ENCODE data around the gene ARAP1.

Gene ARAP1

GRCh38 chr11:72762641-72763304 lies 10.6 kb upstream of the ARAP1 start:
- TF ChIP-seq GATA2 (IDR thresholded peaks at IDR 0.05; ENCODE audit: low read depth, low read length) (no peak), GATA3 (IDR thresholded peaks at IDR 0.05; ENCODE audit: low read depth, low read length) (no peak)

- no peak for TF ChIP-seq GATA2 (IDR thresholded peaks at IDR 0.05; ENCODE audit: low read depth, low read length)
- TF ChIP-seq GATA3 (IDR thresholded peaks at IDR 0.05; ENCODE audit: low read depth, low read length) = no peak
Measured at GRCh38 chr11:72760539-72761405, 8.6 kb upstream of the ARAP1 start.

- TF ChIP-seq GATA2 (IDR thresholded peaks at IDR 0.05; ENCODE audit: low read depth, low read length) (no peak), GATA3 (IDR thresholded peaks at IDR 0.05; ENCODE audit: low read depth, low read length) (no peak)
Measured at GRCh38 chr11:72759468-72759985, 7.3 kb upstream of the ARAP1 start.

DNA sequence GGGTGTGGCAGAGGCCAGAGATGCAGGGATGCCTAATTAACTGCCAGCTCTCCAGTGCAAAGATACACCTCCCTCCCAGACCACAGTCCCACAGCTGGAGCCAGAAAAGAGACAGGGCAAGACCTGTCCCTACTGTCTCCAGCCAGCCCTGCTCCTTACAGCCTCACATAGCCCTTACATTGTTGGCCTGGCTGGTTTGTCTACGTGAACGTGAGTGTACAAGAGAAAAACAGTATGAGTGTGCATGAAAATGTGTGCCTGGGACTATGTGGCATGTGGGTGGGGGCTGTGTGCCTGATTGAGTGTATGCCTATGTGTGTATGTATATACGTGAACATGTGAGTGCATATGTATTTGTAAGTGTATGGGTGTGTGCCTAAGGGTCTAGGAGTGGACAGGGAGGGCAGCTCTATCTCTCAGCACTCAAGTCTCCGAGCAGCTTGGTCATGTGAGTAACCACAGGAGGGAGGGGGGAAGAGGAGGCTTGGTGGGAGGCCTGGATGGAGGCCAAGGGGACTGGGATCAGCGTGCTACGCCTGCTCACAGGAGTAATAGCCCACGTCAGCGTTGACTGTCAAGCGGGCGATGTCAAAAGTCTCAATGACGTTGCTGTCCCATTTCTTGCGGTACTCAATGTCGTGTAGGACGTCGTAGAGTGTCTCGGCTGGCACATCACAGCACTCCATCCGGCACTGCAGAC lies 6.6 kb upstream of the ARAP1 start:
- TF ChIP-seq GATA2 (IDR thresholded peaks at IDR 0.05; ENCODE audit: low read depth, low read length) (no peak), GATA3 (IDR thresholded peaks at IDR 0.05; ENCODE audit: low read depth, low read length) (no peak)

DNA sequence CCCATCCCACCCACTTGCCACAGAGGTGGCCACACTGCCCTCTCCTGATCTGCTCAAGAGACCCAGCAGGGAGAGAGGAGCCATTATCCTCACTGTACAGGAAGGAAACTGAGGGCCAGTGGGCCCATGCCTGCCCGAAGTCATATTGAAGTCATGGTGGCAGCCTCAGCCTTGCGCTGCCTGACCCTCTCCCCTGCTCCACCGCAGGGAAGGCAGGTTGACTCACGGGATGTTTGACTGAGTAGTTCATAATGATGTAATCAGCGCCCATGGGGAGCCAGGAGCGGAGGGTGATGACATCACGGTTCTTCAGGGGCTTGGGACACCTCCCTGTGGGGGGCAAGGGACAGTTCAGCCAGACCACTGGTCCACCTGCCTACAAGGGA lies 6.1 kb upstream of the ARAP1 start:
- TF ChIP-seq GATA2 (IDR thresholded peaks at IDR 0.05; ENCODE audit: low read depth, low read length) (no peak), GATA3 (IDR thresholded peaks at IDR 0.05; ENCODE audit: low read depth, low read length) (no peak)

DNA sequence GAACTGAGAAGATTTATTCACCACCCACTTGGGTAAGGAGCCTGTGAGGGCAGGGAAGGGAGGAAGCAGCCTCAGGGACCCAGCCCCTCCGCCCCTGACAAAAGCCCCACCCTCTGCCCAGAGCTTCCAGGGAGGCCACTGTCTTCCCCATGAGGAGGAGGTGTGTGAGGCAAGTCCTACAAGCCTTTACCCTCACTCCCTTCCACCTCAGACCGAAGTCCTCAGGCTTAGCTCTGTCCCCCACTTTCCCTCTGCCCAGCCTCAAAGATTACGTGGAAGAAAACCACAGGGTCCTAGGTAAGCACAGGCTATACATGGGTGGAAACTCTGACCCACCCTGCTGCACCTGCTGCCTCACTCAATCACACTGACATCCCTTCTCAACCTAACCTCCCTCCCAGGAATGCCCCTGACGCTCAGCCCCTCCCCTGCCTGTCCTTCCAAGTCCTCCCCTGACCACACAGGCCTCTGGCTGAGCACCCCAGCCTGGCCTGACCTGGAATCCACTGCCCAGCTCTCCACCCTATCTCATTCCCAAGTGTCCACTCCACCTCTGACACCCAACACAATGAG lies 3.6 kb upstream of the ARAP1 start:
- no peak for TF ChIP-seq GATA3 (IDR thresholded peaks at IDR 0.05; ENCODE audit: low read depth, low read length)
- TF ChIP-seq GATA2 (IDR thresholded peaks at IDR 0.05; ENCODE audit: low read depth, low read length) = no peak

DNA sequence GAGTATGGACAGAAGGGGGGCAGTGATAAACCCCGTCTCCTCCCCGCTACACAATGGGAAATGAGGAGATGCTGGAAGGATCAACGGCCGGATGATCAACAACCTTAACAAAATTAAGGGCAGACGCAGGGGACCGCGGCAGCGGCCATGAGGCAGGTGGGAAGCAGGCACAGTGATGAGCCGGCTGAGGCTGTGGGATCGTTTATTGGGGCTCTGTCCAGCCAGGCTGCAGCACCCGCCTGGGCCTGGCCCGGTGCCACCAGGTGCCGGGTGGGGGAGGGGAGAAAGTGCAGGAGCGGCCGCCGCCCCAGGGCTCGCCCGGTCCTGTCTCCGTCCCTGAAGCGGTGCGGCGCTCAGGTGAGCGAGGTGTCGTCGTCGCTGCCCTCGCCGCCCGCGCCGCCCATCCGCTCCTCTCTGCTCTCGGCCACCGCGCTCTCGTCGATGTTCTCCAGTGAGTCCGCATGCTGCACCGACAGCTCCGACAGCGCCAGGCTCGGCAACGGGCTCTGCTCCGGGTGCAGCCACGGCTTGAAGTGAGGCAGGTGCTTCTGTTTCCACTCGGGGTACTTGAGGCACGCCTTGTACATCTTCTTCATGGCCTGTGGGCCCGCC lies 2.4 kb upstream of the ARAP1 start:
- TF ChIP-seq GATA3 (IDR thresholded peaks at IDR 0.05; ENCODE audit: low read depth, low read length) (no peak), GATA2 (IDR thresholded peaks at IDR 0.05; ENCODE audit: low read depth, low read length) (no peak)

- TF ChIP-seq GATA2 (IDR thresholded peaks at IDR 0.05; ENCODE audit: low read depth, low read length) (no peak), GATA3 (IDR thresholded peaks at IDR 0.05; ENCODE audit: low read depth, low read length) (no peak)
Measured at GRCh38 chr11:72754149-72754543, 1.9 kb upstream of the ARAP1 start.

DNA sequence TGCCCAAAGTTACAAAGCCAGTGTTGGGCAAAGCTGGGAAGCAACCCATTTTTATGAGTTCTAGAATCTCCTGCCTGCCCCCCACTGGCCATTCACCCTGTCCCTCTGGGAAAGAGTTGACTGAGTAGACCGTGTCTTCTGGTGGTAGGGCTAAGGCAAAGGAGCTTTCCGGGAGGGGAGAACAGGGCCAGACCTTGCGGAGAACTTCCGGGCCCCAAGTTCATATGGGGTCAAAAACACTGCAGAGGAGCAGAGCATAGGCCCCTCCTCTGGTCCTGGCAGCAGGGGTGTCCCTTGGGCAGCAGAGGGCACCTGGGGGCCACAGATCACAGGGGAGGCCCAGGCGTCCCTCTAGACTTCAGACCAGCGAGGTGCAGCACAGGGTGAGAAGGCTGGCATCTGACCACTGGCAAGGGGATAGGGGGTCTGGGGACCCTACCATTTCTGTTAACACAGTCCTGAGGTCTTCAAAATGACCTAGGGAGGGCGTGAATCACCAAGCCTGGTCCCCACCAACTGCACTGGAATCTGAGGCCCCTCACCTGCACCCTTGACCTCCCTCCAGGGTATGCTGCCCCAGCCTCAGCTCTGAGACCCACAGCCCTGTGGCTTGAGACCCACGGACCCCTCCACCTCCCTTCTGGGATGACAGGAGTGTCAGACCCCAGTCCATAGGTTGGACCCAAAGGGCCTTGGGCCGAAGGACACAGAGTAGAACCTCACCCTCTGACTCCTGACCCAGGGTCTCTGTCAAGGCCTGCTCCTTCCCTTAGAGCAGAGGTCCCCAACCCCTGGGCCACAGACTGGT lies 1.3 kb upstream of the ARAP1 start:
- TF ChIP-seq GATA2 (IDR thresholded peaks at IDR 0.05; ENCODE audit: low read depth, low read length) = no peak

GRCh38 chr11:72751116-72752087 lies 806 bp downstream of the ARAP1 start:
- TF ChIP-seq GATA3 (IDR thresholded peaks at IDR 0.05; ENCODE audit: low read depth, low read length) = no peak
- no peak for TF ChIP-seq GATA2 (IDR thresholded peaks at IDR 0.05; ENCODE audit: low read depth, low read length)

DNA sequence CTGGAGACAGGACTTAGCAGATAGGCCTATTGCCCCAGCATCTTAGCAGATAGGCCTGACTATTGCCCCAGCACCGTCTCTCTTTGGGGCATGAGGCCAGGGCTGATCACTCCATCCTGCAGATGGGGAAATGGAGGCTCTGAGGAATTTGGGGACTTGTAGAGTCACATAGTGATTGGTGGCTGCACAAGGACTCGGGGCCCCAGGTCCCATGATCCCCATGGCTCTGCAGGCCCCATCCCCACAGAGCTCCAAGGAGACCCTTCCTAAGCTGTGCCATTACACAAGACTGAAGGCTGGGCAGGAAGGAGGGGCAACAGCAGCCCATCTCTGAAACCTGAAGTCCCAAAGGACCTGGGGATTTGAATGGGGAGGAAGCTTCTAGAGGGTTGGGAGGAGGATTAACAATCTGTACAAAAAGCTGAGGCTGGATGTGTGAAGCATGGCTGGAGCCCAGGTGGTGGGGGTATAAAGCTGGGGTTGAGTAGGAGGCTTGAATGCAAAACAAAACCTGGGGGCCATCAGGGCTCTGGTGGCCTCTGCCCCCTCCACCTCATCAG lies 1.6 kb downstream of the ARAP1 start:
- no peak for TF ChIP-seq GATA2 (IDR thresholded peaks at IDR 0.05; ENCODE audit: low read depth, low read length)
- TF ChIP-seq GATA3 (IDR thresholded peaks at IDR 0.05; ENCODE audit: low read depth, low read length) = no peak

DNA sequence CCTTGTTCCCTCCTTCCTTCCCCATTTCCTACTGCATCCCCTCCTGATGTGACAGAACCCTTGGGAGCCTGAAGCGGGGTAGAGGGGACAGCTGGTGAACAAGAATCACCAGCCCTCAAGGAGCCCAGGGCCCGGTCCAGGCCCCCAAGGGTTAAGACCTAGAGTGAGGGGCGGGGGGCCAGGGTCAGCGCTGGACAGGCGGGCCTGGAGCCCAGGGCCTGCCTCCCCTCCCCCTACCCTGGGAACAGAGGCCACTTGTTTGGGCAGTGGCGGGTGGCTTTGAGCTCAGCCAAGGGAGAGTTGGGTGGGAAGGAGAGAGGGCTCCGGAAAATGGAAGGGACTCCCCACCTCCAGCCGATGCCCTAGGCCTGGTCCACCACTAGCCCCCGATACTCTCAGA lies 2.1 kb downstream of the ARAP1 start:
- TF ChIP-seq GATA2 (IDR thresholded peaks at IDR 0.05; ENCODE audit: low read depth, low read length) (no peak), GATA3 (IDR thresholded peaks at IDR 0.05; ENCODE audit: low read depth, low read length) (no peak)

Measured in SH-SY5Y (cell line).